Measurements from ENCODE around the gene COPS8.

DNA sequence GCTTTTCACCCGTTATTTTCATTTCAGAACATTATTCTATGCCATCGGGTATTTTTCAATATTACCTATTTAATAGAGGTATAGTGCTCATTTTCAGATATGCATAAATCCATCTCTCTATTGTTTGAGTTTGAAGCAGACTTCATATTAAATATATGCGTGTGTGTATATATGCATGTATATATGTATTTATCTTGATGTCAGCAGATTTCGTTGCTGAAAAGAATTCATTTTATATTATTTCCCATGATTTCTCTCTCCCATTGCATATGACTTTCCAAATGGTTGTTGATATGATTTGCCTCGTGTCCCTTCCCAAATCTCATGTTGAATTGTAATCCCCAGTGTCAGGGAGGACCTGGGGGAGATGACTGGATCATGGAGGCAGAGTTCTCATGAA, 28.6 kb upstream of the COPS8 start:
- TF ChIP-seq CTCF (conservative IDR thresholded peaks at IDR 0.05; ENCODE audit: low read depth, low read length) (no peak), EZH2 (IDR thresholded peaks at IDR 0.05; ENCODE audit: borderline replicate concordance, low read depth, low read length, poor library complexity, severe bottlenecking) (no peak)
